NCI-H524 (cell line): ENCODE measurements around the gene PPP1R37.
A peak's percentile ranks its signal among the peaks of the same experiment; 100 is the strongest.
"Not testable (repeated sequence)": the region's sequence is repeated elsewhere in the genome, so short reads cannot be mapped to it uniquely, and the experiment has no call there.

Experiments used
- DNase-seq, 2 experiments: peaks; one replicate each; lab custom pipeline; 2025; lab: John Stamatoyannopoulos, UW

PPP1R37 gene

DNA sequence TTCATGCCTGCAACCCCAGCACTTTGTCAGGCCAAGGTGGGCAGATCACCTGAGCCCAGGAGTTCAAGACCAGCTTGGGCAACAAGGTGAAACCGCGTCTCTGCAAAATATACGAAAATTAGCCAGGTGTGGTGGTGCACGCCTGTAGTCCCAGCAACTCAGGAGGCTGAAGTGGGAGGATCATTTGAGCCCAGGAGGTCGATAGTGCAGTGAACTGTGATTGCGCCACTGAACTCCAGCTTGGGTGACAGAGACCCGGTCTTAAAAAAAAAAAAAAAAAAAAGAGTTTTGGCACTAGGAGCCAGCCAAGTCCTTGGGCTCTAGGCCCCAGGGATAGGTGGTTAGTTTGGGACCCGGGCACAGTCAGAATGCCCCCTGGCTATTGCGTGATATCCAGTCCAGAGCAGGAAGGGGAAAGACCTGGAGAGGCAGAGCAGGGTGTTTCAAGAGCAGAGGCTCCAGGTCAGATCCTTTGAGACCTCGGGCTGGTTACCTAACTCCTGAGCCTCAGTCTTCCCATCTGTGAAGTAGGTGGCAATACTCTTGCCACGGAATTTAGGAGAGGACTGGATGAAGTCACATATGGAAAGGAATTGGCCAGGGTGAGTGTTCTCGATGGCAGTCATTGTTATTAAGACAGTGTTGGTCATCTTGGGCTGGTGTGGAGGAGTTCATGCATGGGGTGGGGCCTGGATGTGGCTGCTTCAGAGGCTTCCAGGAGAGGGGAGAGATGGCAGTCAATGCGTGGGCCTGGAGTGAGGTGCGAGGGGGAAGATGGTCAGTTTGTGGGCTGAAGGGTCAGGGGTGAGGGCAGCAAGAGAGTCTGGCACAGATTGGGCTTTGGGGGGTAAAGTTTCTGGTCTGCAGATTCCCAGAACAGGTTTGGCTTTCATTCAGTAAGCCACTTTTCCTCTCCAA, 2.8 kb downstream of the PPP1R37 start:
- no peak for DNase-seq

GRCh38 chr19:45096700-45097099, 3.7 kb downstream of the PPP1R37 start:
- DNase-seq, result no peak

- no peak for DNase-seq
Measured at GRCh38 chr19:45097450-45097775, 4.4 kb downstream of the PPP1R37 start.

DNA sequence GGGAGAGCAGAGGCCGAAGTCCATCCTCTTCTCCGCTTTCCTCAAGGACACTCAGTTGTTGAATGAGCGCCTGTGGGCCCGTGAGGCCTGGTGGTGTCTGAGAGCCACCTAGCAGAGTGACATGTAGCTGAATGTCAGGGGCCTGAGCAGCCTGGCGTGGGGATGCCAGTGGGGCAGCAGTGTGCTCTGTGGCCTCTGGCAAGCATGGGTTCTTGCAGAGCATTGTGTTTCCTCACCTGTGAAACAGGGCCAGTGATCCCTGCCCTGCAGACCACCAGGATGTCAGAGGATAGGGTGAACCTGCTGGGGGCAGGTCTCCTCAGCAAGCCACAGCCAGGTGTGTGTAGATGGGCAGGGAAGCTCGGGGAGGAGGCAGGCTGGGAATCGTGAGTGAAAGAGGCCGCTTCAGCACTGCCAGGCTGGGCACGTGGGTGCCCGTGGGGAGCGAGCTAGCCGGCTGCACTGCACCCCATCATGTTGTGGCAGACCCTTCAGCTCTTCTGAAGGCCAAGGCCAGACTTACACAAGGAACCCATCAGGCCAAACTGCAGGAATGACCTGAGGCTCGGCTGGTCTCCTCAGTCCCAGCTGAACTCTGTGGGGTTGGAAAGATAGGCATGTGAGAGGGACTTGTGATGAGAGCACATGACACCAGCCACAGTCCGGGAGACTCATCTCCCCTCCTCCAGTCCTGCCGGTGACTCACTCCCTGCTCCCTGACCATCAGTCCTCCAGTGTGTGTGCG, 5.0 kb downstream of the PPP1R37 start:
- DNase-seq, result no peak

- no peak for DNase-seq
Measured at GRCh38 chr19:45098521-45099466, 5.8 kb downstream of the PPP1R37 start.

DNA sequence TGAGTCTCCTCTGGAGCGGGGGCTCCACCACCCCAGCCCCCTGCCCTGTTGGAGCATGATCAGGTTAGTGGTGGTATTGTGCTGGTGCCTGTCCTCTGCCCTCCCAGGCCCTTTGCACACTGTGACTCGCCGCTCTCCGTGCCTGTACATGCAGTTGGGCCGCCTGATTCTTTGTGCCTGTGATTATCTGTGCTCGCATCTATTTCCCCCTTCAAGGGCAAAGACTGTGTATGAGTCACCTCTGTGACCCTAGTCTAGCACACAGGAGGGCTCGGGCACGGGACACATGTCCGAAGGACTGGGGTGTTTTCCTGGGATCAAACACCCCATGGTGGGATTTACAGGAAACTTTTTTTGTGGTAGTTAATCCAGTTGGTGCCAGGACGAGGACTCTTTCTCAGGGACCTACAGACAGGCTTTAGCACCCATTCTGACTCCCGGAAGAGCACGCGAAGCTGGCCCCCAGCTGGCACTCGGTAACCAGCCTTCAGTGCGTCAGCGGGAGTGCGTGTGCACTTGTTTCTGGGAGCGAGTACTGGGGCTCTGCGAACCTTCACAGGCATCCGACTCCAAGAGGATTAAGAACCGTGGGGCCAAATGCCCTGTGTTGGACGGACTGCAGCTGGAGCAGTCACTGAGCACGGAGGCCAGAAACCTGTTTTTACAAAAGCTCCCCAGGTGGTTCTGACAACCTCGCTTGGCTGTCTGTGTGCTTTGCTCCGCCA, 6.7 kb downstream of the PPP1R37 start:
- DNase-seq, result peak in 1 of 2 experiments; percentile 11

DNA sequence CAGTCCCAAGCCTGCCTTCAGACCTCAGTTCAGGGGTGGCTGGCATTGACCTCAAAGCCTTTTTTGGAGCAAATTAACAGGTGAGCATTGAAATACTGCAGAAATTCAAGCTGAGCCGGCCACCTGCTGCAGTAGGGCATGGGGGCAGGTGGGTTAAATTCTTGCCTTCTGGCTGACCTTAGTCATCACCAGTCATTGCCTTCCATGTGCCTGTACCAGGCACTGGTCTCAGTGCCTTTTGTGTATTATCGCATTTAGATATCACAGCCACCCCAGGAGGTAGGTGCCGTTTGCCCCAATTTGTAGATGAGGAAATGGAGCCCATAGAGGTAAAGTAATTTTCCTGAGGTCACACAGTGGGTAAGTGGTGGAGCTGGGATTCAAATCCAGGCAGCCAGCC, 7.2 kb downstream of the PPP1R37 start:
- no peak for DNase-seq

DNA sequence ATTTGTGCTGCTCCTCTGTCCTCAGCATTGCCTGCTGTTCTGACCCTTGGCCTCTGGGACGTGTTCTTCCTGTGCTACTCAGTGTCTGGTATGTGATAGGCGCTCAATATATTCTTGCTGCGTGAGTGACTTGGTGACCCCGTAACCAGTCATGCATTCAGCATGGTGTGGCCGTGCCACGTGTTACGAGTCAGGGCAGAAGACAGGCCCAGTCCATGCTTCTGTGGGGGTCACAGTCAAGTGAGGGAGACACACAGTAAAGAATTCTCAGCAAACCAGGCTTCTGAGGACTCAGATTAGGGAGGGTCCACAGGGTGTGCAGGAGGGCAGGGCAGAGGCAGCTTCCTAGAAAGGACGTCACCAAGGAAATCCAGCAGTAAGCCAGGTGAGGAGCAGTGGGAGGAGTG, 7.9 kb downstream of the PPP1R37 start:
- DNase-seq, result no peak

GRCh38 chr19:45101806-45102205, 8.8 kb downstream of the PPP1R37 start:
- DNase-seq, result no peak

DNA sequence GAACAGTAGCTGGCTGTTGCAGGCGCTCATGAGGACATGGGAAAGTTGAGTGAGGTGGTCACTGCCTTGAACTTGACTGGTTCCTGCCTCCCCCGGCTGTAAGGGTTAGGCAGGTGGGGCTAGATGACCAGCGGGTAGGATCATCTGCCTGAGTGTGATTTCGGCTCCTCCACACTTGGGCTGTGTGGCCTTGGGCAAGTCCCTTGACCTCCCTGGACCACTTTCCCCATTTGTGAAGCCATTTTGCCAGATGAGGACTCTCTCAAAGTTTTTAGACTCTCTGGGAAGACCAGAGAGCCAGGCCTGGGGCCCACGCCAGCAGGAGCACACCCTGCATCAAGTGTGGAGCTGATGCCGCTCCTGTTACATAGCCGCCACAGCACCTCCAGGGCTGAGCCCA, 9.5 kb downstream of the PPP1R37 start:
- no peak for DNase-seq

DNA sequence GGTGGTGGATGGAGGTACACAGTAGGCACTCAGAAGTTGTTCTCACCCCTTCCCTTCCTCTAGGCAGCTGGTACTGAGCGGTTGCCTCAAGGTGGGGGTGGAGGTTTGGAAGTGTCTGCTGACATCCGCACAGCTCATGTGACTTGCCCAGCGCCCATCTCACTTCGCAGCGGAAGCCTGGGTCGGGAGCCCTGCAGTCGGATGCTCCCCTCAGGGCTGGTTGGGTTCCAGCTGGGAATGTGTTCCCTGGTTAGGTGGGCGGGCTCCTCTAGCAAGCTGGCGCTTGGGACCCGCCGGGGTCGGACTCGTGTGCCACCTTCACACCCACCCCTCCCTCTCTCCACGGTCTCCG, 10.2 kb downstream of the PPP1R37 start:
- no peak for DNase-seq

DNA sequence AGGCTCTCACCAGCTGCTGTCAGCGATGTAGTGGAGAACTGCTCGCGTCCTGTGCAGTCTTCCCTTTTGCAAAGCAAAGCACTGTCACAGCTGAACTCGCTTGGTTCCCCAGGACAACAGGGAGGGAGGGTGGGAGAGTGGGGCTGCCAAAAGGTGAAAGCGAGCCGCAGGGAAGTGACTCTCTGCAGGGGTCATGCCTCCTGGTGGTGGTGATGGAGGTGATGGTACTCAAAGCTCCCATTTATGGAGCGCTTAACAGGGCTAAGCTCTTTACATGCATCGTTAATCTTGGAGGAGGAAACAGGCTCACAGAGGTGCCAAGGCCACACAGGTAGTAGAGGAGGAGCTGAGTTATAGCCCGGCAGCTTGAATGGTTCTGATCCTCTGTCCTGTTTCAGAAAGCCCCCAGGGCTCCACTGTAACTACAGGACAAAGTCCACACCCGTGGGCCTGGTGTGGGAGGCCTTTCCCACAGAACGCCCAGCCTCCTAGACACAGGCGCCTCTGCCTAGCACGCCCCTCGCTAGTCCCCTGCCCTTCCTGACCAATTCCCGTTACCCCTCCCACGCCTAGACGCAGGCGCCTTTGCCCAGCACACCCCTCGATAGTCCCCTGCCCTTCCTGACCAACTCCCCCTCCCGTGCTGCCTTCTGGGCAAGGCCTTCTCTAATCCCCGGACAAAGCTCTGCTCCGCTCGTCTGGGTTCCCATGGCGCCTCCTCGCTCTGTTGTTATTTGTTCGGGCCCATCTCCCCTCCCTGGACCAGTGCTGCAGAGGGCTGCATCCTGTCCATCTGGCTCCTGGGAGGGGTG, 10.7 kb downstream of the PPP1R37 start:
- DNase-seq, result peak; percentile 69 to 80

GRCh38 chr19:45104658-45105349, 11.8 kb downstream of the PPP1R37 start:
- no peak for DNase-seq

DNA sequence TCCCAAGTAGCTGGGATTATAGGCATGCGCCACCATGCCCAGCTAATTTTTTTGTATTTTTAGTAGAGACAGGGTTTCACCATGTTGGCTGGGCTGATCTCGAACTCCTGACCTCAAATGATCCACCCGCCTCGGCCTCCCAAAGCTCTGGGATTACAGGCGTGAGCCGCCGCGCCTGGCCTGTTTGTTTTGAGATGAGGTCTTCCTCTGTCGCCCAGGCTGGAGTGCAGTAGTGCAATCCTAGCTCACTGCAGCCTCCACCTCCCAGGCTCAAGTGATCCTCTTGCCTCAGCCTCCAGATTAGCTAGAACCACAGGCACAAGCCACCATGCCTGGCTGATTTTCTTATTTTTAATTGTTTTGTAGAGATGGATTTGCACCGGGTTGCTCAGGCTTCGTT, 13.4 kb downstream of the PPP1R37 start:
- DNase-seq, result not testable (repeated sequence)

DNA sequence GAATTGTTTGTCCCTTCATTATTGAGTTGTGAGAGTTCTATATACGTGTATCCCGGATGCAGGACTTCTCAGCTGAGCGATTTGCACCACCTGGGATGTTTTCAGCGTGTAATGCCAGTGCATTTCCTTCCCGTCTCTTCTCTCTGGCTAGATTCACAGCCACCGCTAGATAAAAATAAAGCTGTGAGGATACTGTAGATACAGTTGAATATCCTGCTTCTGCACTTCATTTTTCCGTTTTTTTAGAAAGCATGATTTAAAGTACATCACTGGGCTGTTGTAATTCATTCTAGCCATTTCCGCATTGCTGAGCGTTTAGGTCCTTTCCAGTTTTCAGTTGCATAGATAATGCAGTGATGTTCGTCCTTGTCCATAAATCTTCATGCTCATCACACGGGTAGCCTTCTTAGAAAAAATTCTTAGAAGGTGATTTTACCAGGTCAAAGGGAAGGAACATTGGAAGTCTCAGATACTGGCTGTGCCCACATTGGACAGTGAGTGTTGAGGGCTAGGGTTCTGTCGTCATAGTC, 14.7 kb downstream of the PPP1R37 start:
- DNase-seq, result no peak

GRCh38 chr19:45110851-45111266, 17.9 kb downstream of the PPP1R37 start:
- DNase-seq, result peak in 1 of 2 experiments; percentile 8

- no peak for DNase-seq
Measured at GRCh38 chr19:45112111-45112827, 19.3 kb downstream of the PPP1R37 start.

DNA sequence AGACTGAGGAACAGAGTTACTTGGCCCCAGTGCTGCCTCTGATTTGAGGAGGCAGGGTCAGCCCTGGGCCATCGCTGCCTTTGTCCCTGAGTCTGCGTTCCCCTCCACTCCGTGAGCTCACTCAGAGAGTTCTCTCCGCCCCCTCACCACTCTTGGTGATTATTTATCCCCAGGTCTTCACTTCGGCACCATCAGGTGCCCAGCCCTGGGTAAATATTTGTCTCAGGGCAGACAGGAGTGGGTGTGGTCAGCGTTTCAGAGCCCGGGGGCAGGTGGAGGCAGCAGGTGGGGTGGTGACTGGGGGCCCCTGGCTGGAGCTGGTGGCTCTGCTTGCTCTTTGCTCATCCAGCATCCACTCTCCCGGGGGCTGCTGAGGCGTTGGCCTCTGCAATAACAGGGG, 20.6 kb downstream of the PPP1R37 start:
- no peak for DNase-seq

- DNase-seq, result no peak
Measured at GRCh38 chr19:45114116-45114515, 21.1 kb downstream of the PPP1R37 start.
